ENCODE measurements around the gene UBE2I. TPM values are rescaled to one million over a fixed set of nuclear protein-coding genes. Genes with fewer than 3 reads are reported as not detected.

UBE2I gene
- total and polyA plus RNA-seq, 3 experiments from 2014 or later: 101 to 257 (median 238) TPM

DNA sequence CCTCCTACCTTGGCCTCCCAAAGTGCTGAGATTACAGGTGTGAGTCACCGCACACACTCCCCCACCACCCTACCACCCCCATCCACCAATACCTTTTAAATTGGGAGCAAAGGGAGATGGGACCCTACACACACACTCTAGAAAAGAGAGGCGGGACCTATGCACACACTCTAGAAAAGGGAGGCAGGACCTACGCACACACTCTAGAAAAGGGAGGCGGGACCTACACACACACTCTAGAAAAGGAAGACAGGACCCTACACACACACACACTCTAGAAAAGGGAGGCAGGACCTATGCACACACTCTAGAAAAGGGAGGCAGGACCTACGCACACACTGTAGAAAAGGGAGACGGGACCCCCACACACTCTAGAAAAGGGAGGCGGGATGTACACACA lies 34.7 kb upstream of the UBE2I start:
- peaks cover 0 to 2% (median 0%) of the 10 kb centered on the region in 5 donors for H3K9me3 Mint-ChIP-seq
- POLR2A ChIA-PET: no interaction called here

GRCh38 chr16:1275791-1276579 lies 33.5 kb upstream of the UBE2I start:
- no peak overlapping the region for H3K27ac ChIP-seq (ENCODE audit: low read depth, low read length)
- ChIA-PET POLR2A (no interaction called here), CTCF (no interaction called here)
- no peak overlapping the region for H3K4me3 Mint-ChIP-seq
- H3K27me3 Mint-ChIP-seq: peaks cover 12 to 18% of the 10 kb centered on the region in 2 donors
- H3K27me3 ChIP-seq (ENCODE audit: insufficient read depth, low read length, poor library complexity, severe bottlenecking): peaks cover 4% of the 10 kb centered on the region
- no peak for DNase-seq
- H3K36me3 ChIP-seq (ENCODE audit: insufficient read depth, low read length): no peaks in the 10 kb centered on the region
- no peak overlapping the region for H3K27ac Mint-ChIP-seq
- H3K9me3 ChIP-seq (ENCODE audit: low read length): no peaks in the 10 kb centered on the region
- peaks cover 0 to 5% (median 0%) of the 10 kb centered on the region in 3 donors for H3K4me1 Mint-ChIP-seq
- H3K9me3 Mint-ChIP-seq: peaks cover 0 to 2% (median 0%) of the 10 kb centered on the region in 5 donors
- H3K36me3 Mint-ChIP-seq: no peaks in the 10 kb centered on the region
- no peaks in the 10 kb centered on the region for H3K4me1 ChIP-seq (ENCODE audit: insufficient read depth, low read length)
- H3K4me3 ChIP-seq (ENCODE audit: low read length): no peak overlapping the region

More for the DNA sequence above, 34.7 kb upstream of the UBE2I start:
- Histone ChIP-seq H3K4me1 (ENCODE audit: insufficient read depth, low read length) (no peaks in the 10 kb centered on the region), H3K4me3 (ENCODE audit: low read length) (no peak overlapping the region), H3K9me3 (ENCODE audit: low read length) (no peaks in the 10 kb centered on the region), H3K27ac (ENCODE audit: low read depth, low read length) (no peak overlapping the region), H3K27me3 (ENCODE audit: insufficient read depth, low read length, poor library complexity, severe bottlenecking) (peaks cover 4% of the 10 kb centered on the region), H3K36me3 (ENCODE audit: insufficient read depth, low read length) (no peaks in the 10 kb centered on the region)
- DNase-seq: no peak
- no peaks in the 10 kb centered on the region for H3K36me3 Mint-ChIP-seq
- H3K27me3 Mint-ChIP-seq: peaks cover 12 to 24% of the 10 kb centered on the region in 2 donors
- H3K27ac Mint-ChIP-seq: no peak overlapping the region
- H3K4me3 Mint-ChIP-seq: no peak overlapping the region
- CTCF ChIA-PET: interaction anchor here (0.9 kb wide), 1 partner anchor 10 kb away, joined by 3 read pairs; no protein-coding TSS in a partner anchor
- H3K4me1 Mint-ChIP-seq: peaks cover 0 to 5% (median 0%) of the 10 kb centered on the region in 3 donors

- CTCF ChIA-PET: no interaction called here
- H3K9me3 ChIP-seq (ENCODE audit: low read length): no peaks in the 10 kb centered on the region
- DNase-seq: no peak
- Mint-ChIP-seq H3K27ac (no peak overlapping the region), H3K4me1 (peaks cover 0 to 5% (median 0%) of the 10 kb centered on the region in 3 donors), H3K4me3 (no peak overlapping the region), H3K9me3 (peaks cover 0 to 2% (median 0%) of the 10 kb centered on the region in 5 donors), H3K36me3 (no peaks in the 10 kb centered on the region), H3K27me3 (peaks cover 12 to 18% of the 10 kb centered on the region in 2 donors)
- POLR2A ChIA-PET: no interaction called here
- no peaks in the 10 kb centered on the region for H3K36me3 ChIP-seq (ENCODE audit: insufficient read depth, low read length)
- H3K27ac ChIP-seq (ENCODE audit: low read depth, low read length): no peak overlapping the region
- H3K4me3 ChIP-seq (ENCODE audit: low read length): no peak overlapping the region
- peaks cover 4% of the 10 kb centered on the region for H3K27me3 ChIP-seq (ENCODE audit: insufficient read depth, low read length, poor library complexity, severe bottlenecking)
- H3K4me1 ChIP-seq (ENCODE audit: insufficient read depth, low read length): no peaks in the 10 kb centered on the region
Observed at GRCh38 chr16:1276580-1276878, 32.9 kb upstream of the UBE2I start.

GRCh38 chr16:1277151-1277598 lies 32.3 kb upstream of the UBE2I start:
- DNase-seq: no peak
- H3K4me1 Mint-ChIP-seq: peaks cover 0 to 5% (median 0%) of the 10 kb centered on the region in 3 donors
- CTCF ChIA-PET: no interaction called here
- Histone ChIP-seq H3K36me3 (ENCODE audit: insufficient read depth, low read length) (no peaks in the 10 kb centered on the region), H3K4me1 (ENCODE audit: insufficient read depth, low read length) (no peaks in the 10 kb centered on the region), H3K4me3 (ENCODE audit: low read length) (no peak overlapping the region), H3K27ac (ENCODE audit: low read depth, low read length) (no peak overlapping the region), H3K9me3 (ENCODE audit: low read length) (no peaks in the 10 kb centered on the region), H3K27me3 (ENCODE audit: insufficient read depth, low read length, poor library complexity, severe bottlenecking) (peaks cover 4% of the 10 kb centered on the region)
- POLR2A ChIA-PET: no interaction called here
- H3K36me3 Mint-ChIP-seq: no peaks in the 10 kb centered on the region
- H3K9me3 Mint-ChIP-seq: peaks cover 0 to 2% (median 0%) of the 10 kb centered on the region in 5 donors
- no peak overlapping the region for H3K27ac Mint-ChIP-seq
- H3K4me3 Mint-ChIP-seq: no peak overlapping the region
- peaks cover 12 to 18% of the 10 kb centered on the region in 2 donors for H3K27me3 Mint-ChIP-seq

DNA sequence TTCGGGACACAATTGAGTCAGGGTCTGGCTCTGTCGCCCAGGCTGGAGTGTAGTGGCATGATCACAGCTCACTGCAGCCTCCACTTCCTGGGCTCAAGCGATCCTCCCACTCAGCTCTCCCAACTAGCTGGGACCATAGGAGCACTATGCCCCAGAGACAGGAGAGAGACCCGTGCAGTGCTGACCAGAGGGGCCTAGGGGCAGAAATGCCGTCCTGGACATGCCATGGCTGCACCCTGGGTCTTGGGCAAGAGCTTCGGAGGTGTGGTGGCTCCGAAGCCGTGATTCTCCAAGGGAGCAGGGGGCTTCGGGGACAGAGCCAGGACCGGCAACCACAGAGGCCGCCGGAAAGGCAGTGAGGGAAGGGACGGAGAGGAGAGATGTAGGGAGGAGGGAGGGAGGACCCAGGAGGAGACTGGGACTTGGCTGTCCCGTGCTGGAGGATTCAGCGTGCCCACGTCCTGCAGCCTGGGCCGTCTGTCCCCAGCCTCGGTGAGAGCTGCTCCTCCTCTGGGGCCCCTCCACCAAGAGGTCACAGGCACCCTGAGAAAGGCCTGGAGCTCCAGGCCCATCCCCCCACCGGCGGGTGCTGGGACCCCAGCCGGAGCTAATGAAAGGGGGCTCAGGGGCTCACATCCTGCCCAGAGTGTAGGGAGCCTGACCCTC lies 31.7 kb upstream of the UBE2I start:
- H3K4me1 Mint-ChIP-seq: peaks cover 0 to 3% (median 0%) of the 10 kb centered on the region in 3 donors
- peaks cover 0 to 2% (median 0%) of the 10 kb centered on the region in 5 donors for H3K9me3 Mint-ChIP-seq
- ChIA-PET CTCF (no interaction called here), POLR2A (no interaction called here)
- no peak overlapping the region for H3K27ac ChIP-seq (ENCODE audit: low read depth, low read length)
- H3K4me3 ChIP-seq (ENCODE audit: low read length): no peak overlapping the region
- H3K4me3 Mint-ChIP-seq: no peak overlapping the region
- H3K36me3 ChIP-seq (ENCODE audit: insufficient read depth, low read length): no peaks in the 10 kb centered on the region
- H3K27ac Mint-ChIP-seq: no peak overlapping the region
- H3K27me3 Mint-ChIP-seq: peaks cover 12 to 20% of the 10 kb centered on the region in 2 donors
- H3K27me3 ChIP-seq (ENCODE audit: insufficient read depth, low read length, poor library complexity, severe bottlenecking): peaks cover 4% of the 10 kb centered on the region
- no peaks in the 10 kb centered on the region for H3K9me3 ChIP-seq (ENCODE audit: low read length)
- H3K36me3 Mint-ChIP-seq: no peaks in the 10 kb centered on the region
- H3K4me1 ChIP-seq (ENCODE audit: insufficient read depth, low read length): no peaks in the 10 kb centered on the region
- DNase-seq: no peak

- peaks cover 4% of the 10 kb centered on the region for H3K27me3 ChIP-seq (ENCODE audit: insufficient read depth, low read length, poor library complexity, severe bottlenecking)
- CTCF ChIA-PET: no interaction called here
- peaks cover 0 to 2% (median 0%) of the 10 kb centered on the region in 5 donors for H3K9me3 Mint-ChIP-seq
Observed at GRCh38 chr16:1278477-1278876, 31.0 kb upstream of the UBE2I start.

GRCh38 chr16:1279081-1279944 lies 30.1 kb upstream of the UBE2I start:
- H3K27me3 ChIP-seq (ENCODE audit: insufficient read depth, low read length, poor library complexity, severe bottlenecking): peaks cover 4% of the 10 kb centered on the region
- no peaks in the 10 kb centered on the region for H3K4me1 Mint-ChIP-seq
- DNase-seq: no peak
- H3K9me3 ChIP-seq (ENCODE audit: low read length): no peaks in the 10 kb centered on the region
- H3K27me3 Mint-ChIP-seq: peaks cover 3 to 15% of the 10 kb centered on the region in 2 donors
- no peak overlapping the region for H3K4me3 Mint-ChIP-seq
- H3K36me3 ChIP-seq (ENCODE audit: insufficient read depth, low read length): no peaks in the 10 kb centered on the region
- ChIA-PET CTCF (no interaction called here), POLR2A (no interaction called here)
- H3K9me3 Mint-ChIP-seq: peaks cover 0 to 2% (median 0%) of the 10 kb centered on the region in 5 donors
- no peak overlapping the region for H3K4me3 ChIP-seq (ENCODE audit: low read length)
- no peak overlapping the region for H3K27ac Mint-ChIP-seq
- H3K36me3 Mint-ChIP-seq: no peaks in the 10 kb centered on the region
- H3K4me1 ChIP-seq (ENCODE audit: insufficient read depth, low read length): no peaks in the 10 kb centered on the region
- H3K27ac ChIP-seq (ENCODE audit: low read depth, low read length): no peak overlapping the region

More at GRCh38 chr16:1278477-1278876, 31.0 kb upstream of the UBE2I start:
- Histone ChIP-seq H3K27ac (ENCODE audit: low read depth, low read length) (no peak overlapping the region), H3K4me3 (ENCODE audit: low read length) (no peak overlapping the region), H3K9me3 (ENCODE audit: low read length) (no peaks in the 10 kb centered on the region), H3K36me3 (ENCODE audit: insufficient read depth, low read length) (no peaks in the 10 kb centered on the region), H3K4me1 (ENCODE audit: insufficient read depth, low read length) (no peaks in the 10 kb centered on the region)
- Mint-ChIP-seq H3K4me3 (no peak overlapping the region), H3K27me3 (peaks cover 5 to 15% of the 10 kb centered on the region in 2 donors), H3K36me3 (no peaks in the 10 kb centered on the region), H3K4me1 (no peaks in the 10 kb centered on the region), H3K27ac (no peak overlapping the region)
- POLR2A ChIA-PET: interaction anchor here (0.6 kb wide), 1 partner anchor 151 kb away, joined by 3 read pairs; no protein-coding TSS in a partner anchor
- DNase-seq: no peak

All from CD8-positive, alpha-beta memory T cell (primary cell).